ENCODE data around the gene KIRREL3.
"Not testable (repeated sequence)": the region's sequence is repeated elsewhere in the genome, so short reads cannot be mapped to it uniquely, and the experiment has no call there.

KIRREL3 gene

GRCh38 chr11:126973051-126973450, 27.5 kb downstream of the KIRREL3 start:
- Histone ChIP-seq H3K4me3 (ENCODE audit: low read length) (no peak overlapping the region), H3K9me3 (ENCODE audit: control insufficient read depth, low read depth, low read length) (peaks cover 6% of the 10 kb centered on the region), H3K4me1 (ENCODE audit: control insufficient read depth, low read depth, low read length) (peaks cover 8% of the 10 kb centered on the region), H3K27me3 (ENCODE audit: control insufficient read depth, insufficient read depth, low read length) (no peaks in the 10 kb centered on the region), H3K36me3 (ENCODE audit: control insufficient read depth, low read depth, low read length) (no peaks in the 10 kb centered on the region), H3K27ac (ENCODE audit: low read length) (no peak overlapping the region), H3K9ac (ENCODE audit: low read length) (no peak overlapping the region)

- H3K9ac ChIP-seq (ENCODE audit: low read length): no peak overlapping the region
- no peak overlapping the region for H3K27ac ChIP-seq (ENCODE audit: low read length)
- no peaks in the 10 kb centered on the region for H3K36me3 ChIP-seq (ENCODE audit: control insufficient read depth, low read depth, low read length)
- peaks cover 4% of the 10 kb centered on the region for H3K4me1 ChIP-seq (ENCODE audit: control insufficient read depth, low read depth, low read length)
- no peak overlapping the region for H3K4me3 ChIP-seq (ENCODE audit: low read length)
- H3K9me3 ChIP-seq (ENCODE audit: control insufficient read depth, low read depth, low read length): peaks cover 6% of the 10 kb centered on the region
- H3K27me3 ChIP-seq (ENCODE audit: control insufficient read depth, insufficient read depth, low read length): no peaks in the 10 kb centered on the region
Measured at GRCh38 chr11:126971305-126971704, 29.3 kb downstream of the KIRREL3 start.

- peaks cover 4% of the 10 kb centered on the region for H3K4me1 ChIP-seq (ENCODE audit: control insufficient read depth, low read depth, low read length)
- H3K27ac ChIP-seq (ENCODE audit: low read length): no peak overlapping the region
- no peak overlapping the region for H3K4me3 ChIP-seq (ENCODE audit: low read length)
- no peaks in the 10 kb centered on the region for H3K36me3 ChIP-seq (ENCODE audit: control insufficient read depth, low read depth, low read length)
- H3K27me3 ChIP-seq (ENCODE audit: control insufficient read depth, insufficient read depth, low read length): no peaks in the 10 kb centered on the region
- H3K9me3 ChIP-seq (ENCODE audit: control insufficient read depth, low read depth, low read length): peaks cover 6% of the 10 kb centered on the region
- no peak overlapping the region for H3K9ac ChIP-seq (ENCODE audit: low read length)
Measured at GRCh38 chr11:126969865-126970479, 30.6 kb downstream of the KIRREL3 start.

GRCh38 chr11:126968915-126969314, 31.7 kb downstream of the KIRREL3 start:
- Histone ChIP-seq H3K9ac (ENCODE audit: low read length) (no peak overlapping the region), H3K4me1 (ENCODE audit: control insufficient read depth, low read depth, low read length) (peaks cover 4% of the 10 kb centered on the region), H3K27me3 (ENCODE audit: control insufficient read depth, insufficient read depth, low read length) (no peaks in the 10 kb centered on the region), H3K9me3 (ENCODE audit: control insufficient read depth, low read depth, low read length) (peaks cover 6% of the 10 kb centered on the region), H3K36me3 (ENCODE audit: control insufficient read depth, low read depth, low read length) (no peaks in the 10 kb centered on the region), H3K4me3 (ENCODE audit: low read length) (no peak overlapping the region), H3K27ac (ENCODE audit: low read length) (no peak overlapping the region)

GRCh38 chr11:126965331-126965730, 35.2 kb downstream of the KIRREL3 start:
- H3K4me3 ChIP-seq (ENCODE audit: low read length): no peak overlapping the region
- H3K9ac ChIP-seq (ENCODE audit: low read length): no peak overlapping the region
- no peaks in the 10 kb centered on the region for H3K27me3 ChIP-seq (ENCODE audit: control insufficient read depth, insufficient read depth, low read length)
- no peaks in the 10 kb centered on the region for H3K36me3 ChIP-seq (ENCODE audit: control insufficient read depth, low read depth, low read length)
- H3K27ac ChIP-seq (ENCODE audit: low read length): no peak overlapping the region
- peaks cover 4% of the 10 kb centered on the region for H3K4me1 ChIP-seq (ENCODE audit: control insufficient read depth, low read depth, low read length)
- H3K9me3 ChIP-seq (ENCODE audit: control insufficient read depth, low read depth, low read length): no peaks in the 10 kb centered on the region

- no peak overlapping the region for H3K27ac ChIP-seq (ENCODE audit: low read length)
- H3K27me3 ChIP-seq (ENCODE audit: control insufficient read depth, insufficient read depth, low read length): no peaks in the 10 kb centered on the region
Measured at GRCh38 chr11:126963603-126964363, 36.8 kb downstream of the KIRREL3 start.

GRCh38 chr11:126963115-126963514, 37.5 kb downstream of the KIRREL3 start:
- H3K36me3 ChIP-seq (ENCODE audit: control insufficient read depth, low read depth, low read length): no peaks in the 10 kb centered on the region
- no peak overlapping the region for H3K9ac ChIP-seq (ENCODE audit: low read length)
- H3K9me3 ChIP-seq (ENCODE audit: control insufficient read depth, low read depth, low read length): no peaks in the 10 kb centered on the region
- H3K27ac ChIP-seq (ENCODE audit: low read length): no peak overlapping the region
- no peaks in the 10 kb centered on the region for H3K27me3 ChIP-seq (ENCODE audit: control insufficient read depth, insufficient read depth, low read length)
- H3K4me1 ChIP-seq (ENCODE audit: control insufficient read depth, low read depth, low read length): no peaks in the 10 kb centered on the region
- no peak overlapping the region for H3K4me3 ChIP-seq (ENCODE audit: low read length)

More at GRCh38 chr11:126963603-126964363, 36.8 kb downstream of the KIRREL3 start:
- Histone ChIP-seq H3K4me3 (ENCODE audit: low read length) (no peak overlapping the region), H3K9me3 (ENCODE audit: control insufficient read depth, low read depth, low read length) (no peaks in the 10 kb centered on the region), H3K36me3 (ENCODE audit: control insufficient read depth, low read depth, low read length) (no peaks in the 10 kb centered on the region), H3K4me1 (ENCODE audit: control insufficient read depth, low read depth, low read length) (no peaks in the 10 kb centered on the region), H3K9ac (ENCODE audit: low read length) (no peak overlapping the region)

GRCh38 chr11:126959700-126960099, 40.9 kb downstream of the KIRREL3 start:
- Histone ChIP-seq H3K9ac (ENCODE audit: low read length) (no peak overlapping the region), H3K4me3 (ENCODE audit: low read length) (no peak overlapping the region), H3K36me3 (ENCODE audit: control insufficient read depth, low read depth, low read length) (no peaks in the 10 kb centered on the region), H3K9me3 (ENCODE audit: control insufficient read depth, low read depth, low read length) (no peaks in the 10 kb centered on the region), H3K27ac (ENCODE audit: low read length) (no peak overlapping the region), H3K4me1 (ENCODE audit: control insufficient read depth, low read depth, low read length) (no peaks in the 10 kb centered on the region), H3K27me3 (ENCODE audit: control insufficient read depth, insufficient read depth, low read length) (no peaks in the 10 kb centered on the region)

- no peaks in the 10 kb centered on the region for H3K27me3 ChIP-seq (ENCODE audit: control insufficient read depth, insufficient read depth, low read length)
Measured at GRCh38 chr11:126956635-126957034, 43.9 kb downstream of the KIRREL3 start.

GRCh38 chr11:126952533-126952932, 48.0 kb downstream of the KIRREL3 start:
- not testable (repeated sequence) for H3K4me1 ChIP-seq (ENCODE audit: control insufficient read depth, low read depth, low read length); H3K9me3 ChIP-seq (ENCODE audit: control insufficient read depth, low read depth, low read length); H3K9ac ChIP-seq (ENCODE audit: low read length); H3K27me3 ChIP-seq (ENCODE audit: control insufficient read depth, insufficient read depth, low read length); H3K4me3 ChIP-seq (ENCODE audit: low read length); H3K36me3 ChIP-seq (ENCODE audit: control insufficient read depth, low read depth, low read length); H3K27ac ChIP-seq (ENCODE audit: low read length)

More at GRCh38 chr11:126956635-126957034, 43.9 kb downstream of the KIRREL3 start:
- Histone ChIP-seq H3K9me3 (ENCODE audit: control insufficient read depth, low read depth, low read length) (no peaks in the 10 kb centered on the region), H3K4me3 (ENCODE audit: low read length) (no peak overlapping the region), H3K27ac (ENCODE audit: low read length) (no peak overlapping the region), H3K9ac (ENCODE audit: low read length) (no peak overlapping the region), H3K4me1 (ENCODE audit: control insufficient read depth, low read depth, low read length) (no peaks in the 10 kb centered on the region), H3K36me3 (ENCODE audit: control insufficient read depth, low read depth, low read length) (no peaks in the 10 kb centered on the region)

GRCh38 chr11:126951465-126951864, 49.1 kb downstream of the KIRREL3 start:
- Histone ChIP-seq H3K4me1 (ENCODE audit: control insufficient read depth, low read depth, low read length) (no peaks in the 10 kb centered on the region), H3K9ac (ENCODE audit: low read length) (no peak overlapping the region), H3K27ac (ENCODE audit: low read length) (no peak overlapping the region), H3K36me3 (ENCODE audit: control insufficient read depth, low read depth, low read length) (no peaks in the 10 kb centered on the region), H3K4me3 (ENCODE audit: low read length) (no peak overlapping the region), H3K27me3 (ENCODE audit: control insufficient read depth, insufficient read depth, low read length) (no peaks in the 10 kb centered on the region), H3K9me3 (ENCODE audit: control insufficient read depth, low read depth, low read length) (no peaks in the 10 kb centered on the region)
